HFF-Myc (cell line): ENCODE measurements around the gene JMJD8.

ENCODE experiments used
- DNase-seq: peaks from one replicate; pipeline ENCODE4 v3.0.0-alpha.2; 2011; ENCODE audit warnings: low read depth; ENCODE audit errors: extremely low read depth
- H3K4me3 ChIP-seq: replicated peaks from 2 replicates; pipeline ENCODE4 v1.5.1; 2011; ENCODE audit warnings: low read depth, mild to moderate bottlenecking, control low read depth, low read length
- CTCF ChIP-seq: IDR thresholded peaks from 2 replicates; pipeline ENCODE4 v1.5.1; 2012; ENCODE audit warnings: mild to moderate bottlenecking, low read depth, low read length, control low read depth; ENCODE audit errors: missing control alignments

The JMJD8 gene

GRCh38 chr16:668519-669171, 15.5 kb downstream of the JMJD8 start:
- no peak for DNase-seq
- no peak for TF ChIP-seq CTCF
- H3K4me3 ChIP-seq: peak overlapping the region; percentile 96

GRCh38 chr16:667780-668518, 16.2 kb downstream of the JMJD8 start, which contains the start of gene RHOT2:
Gene RHOT2, plus strand, starts transcription at chr16:668132. Its CDS starts 68 bp downstream, at chr16:668200.
- peak within 1 kb of the TSS; percentile 96 for H3K4me3 ChIP-seq
- peak; percentile 69 for TF ChIP-seq CTCF

GRCh38 chr16:667113-667779, 16.9 kb downstream of the JMJD8 start:
- TF ChIP-seq CTCF: no peak
- DNase-seq: no peak
- H3K4me3 ChIP-seq: no peak overlapping the region

More at GRCh38 chr16:667780-668518, 16.2 kb downstream of the JMJD8 start, which contains the start of gene RHOT2:
- DNase-seq: no peak

GRCh38 chr16:666572-666971, 17.6 kb downstream of the JMJD8 start:
- no peak for TF ChIP-seq CTCF
- H3K4me3 ChIP-seq: no peak overlapping the region
- DNase-seq: no peak

- no peak overlapping the region for H3K4me3 ChIP-seq
- DNase-seq: no peak
- TF ChIP-seq CTCF: no peak
Measured at GRCh38 chr16:662597-662996, 21.5 kb downstream of the JMJD8 start.

GRCh38 chr16:662095-662494, 22.0 kb downstream of the JMJD8 start:
- no peak for TF ChIP-seq CTCF
- no peak for DNase-seq
- no peak overlapping the region for H3K4me3 ChIP-seq
